ENCODE results near the gene GPAT3. TPM values are rescaled to one million over a fixed set of nuclear protein-coding genes. Genes with fewer than 3 reads are reported as not detected.

The GPAT3 gene
- total RNA-seq, 4 donors from 2014 or later, result 2.3 to 7.3 (median 4.5) TPM

- TF ChIP-seq CTCF (IDR thresholded peaks at IDR 0.05) (peak; percentile 78 to 91), POLR2A (IDR thresholded peaks at IDR 0.05) (no peak)
- H3K27me3 ChIP-seq, result peaks cover 2% of the 10 kb centered on the region
- H3K36me3 ChIP-seq, result no peaks in the 10 kb centered on the region
- 0% methylated on average over 5 of the region's 5 CpGs for WGBS
- H3K4me1 ChIP-seq, result peaks cover 2% of the 10 kb centered on the region
- no peak overlapping the region for H3K27ac ChIP-seq
- H3K4me3 ChIP-seq, result no peak overlapping the region
- no peak for DNase-seq (ENCODE audit: low spot score in 2 of 2)
- no peaks in the 10 kb centered on the region for H3K9me3 ChIP-seq
These were observed 109.1 kb downstream of the GPAT3 start for GRCh38 chr4:83644677-83645659.

- 49% methylated on average over 7 of the region's 7 CpGs for WGBS
- DNase-seq (ENCODE audit: low spot score in 2 of 2), result no peak
These were observed 110.8 kb downstream of the GPAT3 start for GRCh38 chr4:83646538-83647239.

GRCh38 chr4:83651846-83652245 is 115.9 kb downstream of the GPAT3 start:
- no peak for DNase-seq (ENCODE audit: low spot score in 2 of 2)
- no peak for TF ChIP-seq POLR2AphosphoS5 (IDR thresholded peaks at IDR 0.05)
- TF ChIP-seq EP300 (IDR thresholded peaks at IDR 0.05), result no peak
- no peak for TF ChIP-seq POLR2A (IDR thresholded peaks at IDR 0.05)
- no peak for TF ChIP-seq CTCF (IDR thresholded peaks at IDR 0.05)
- H3K4me1 ChIP-seq, result no peaks in the 10 kb centered on the region
- H3K36me3 ChIP-seq, result no peaks in the 10 kb centered on the region
- H3K4me3 ChIP-seq, result no peak overlapping the region
- no peaks in the 10 kb centered on the region for H3K27me3 ChIP-seq
- WGBS, result 87% methylated on average over 4 of the region's 4 CpGs
- no peak overlapping the region for H3K27ac ChIP-seq
- no peaks in the 10 kb centered on the region for H3K9me3 ChIP-seq

More at GRCh38 chr4:83646538-83647239, 110.8 kb downstream of the GPAT3 start:
- no peak overlapping the region for H3K4me3 ChIP-seq
- peaks cover 2% of the 10 kb centered on the region for H3K4me1 ChIP-seq
- TF ChIP-seq POLR2A (IDR thresholded peaks at IDR 0.05) (no peak), EP300 (IDR thresholded peaks at IDR 0.05) (no peak), POLR2AphosphoS5 (IDR thresholded peaks at IDR 0.05) (no peak), CTCF (IDR thresholded peaks at IDR 0.05) (no peak)
- H3K27ac ChIP-seq, result no peak overlapping the region
- no peaks in the 10 kb centered on the region for H3K9me3 ChIP-seq
- H3K27me3 ChIP-seq, result peaks cover 2% of the 10 kb centered on the region
- no peaks in the 10 kb centered on the region for H3K36me3 ChIP-seq

Other genes with a start within 250 kb of the GPAT3 start
- gene HPSE, start 201.3 kb upstream of the GPAT3 start, total RNA-seq, result 10 to 100 TPM in 1 of 4 donors, 1 to 10 TPM in 3; 4.8 to 10.6 (median 9.3) TPM
- 10 to 100 TPM in 2 of 4 donors, 1 to 10 TPM in 2; 8.1 to 16.4 (median 11.9) TPM for gene HELQ, start 80.3 kb upstream of the GPAT3 start, total RNA-seq
- gene MRPS18C, start 80.0 kb upstream of the GPAT3 start, total RNA-seq, result 10 to 100 TPM; 16.8 to 34.1 (median 21.3) TPM
- 10 to 100 TPM in 2 of 4 donors, 1 to 10 TPM in 2; 6.5 to 11.4 (median 10.3) TPM for gene ABRAXAS1, start 51.0 kb upstream of the GPAT3 start, total RNA-seq